Loucy (cell line): ENCODE results near the gene KLRD1.
"Not testable (repeated sequence)": the region's sequence is repeated elsewhere in the genome, so short reads cannot be mapped to it uniquely, and the experiment has no call there.

Experiments
- EZH2phosphoT487 ChIP-seq: fragments of 200-600 bp; IDR thresholded peaks from 2 replicates; pipeline ENCODE4 v1.6.1; 2018; ENCODE audit warnings: antibody characterized with exemption, mild to moderate bottlenecking, moderate library complexity, borderline replicate concordance
- TF ChIP-seq, protein P1 (sequence below): fragments of 200-600 bp; sonication (generic); conservative IDR thresholded peaks from 2 replicates; pipeline ENCODE4 v1.5.1; 2014; ENCODE audit warnings: mild to moderate bottlenecking, antibody characterized with exemption, low read length

DNA sequence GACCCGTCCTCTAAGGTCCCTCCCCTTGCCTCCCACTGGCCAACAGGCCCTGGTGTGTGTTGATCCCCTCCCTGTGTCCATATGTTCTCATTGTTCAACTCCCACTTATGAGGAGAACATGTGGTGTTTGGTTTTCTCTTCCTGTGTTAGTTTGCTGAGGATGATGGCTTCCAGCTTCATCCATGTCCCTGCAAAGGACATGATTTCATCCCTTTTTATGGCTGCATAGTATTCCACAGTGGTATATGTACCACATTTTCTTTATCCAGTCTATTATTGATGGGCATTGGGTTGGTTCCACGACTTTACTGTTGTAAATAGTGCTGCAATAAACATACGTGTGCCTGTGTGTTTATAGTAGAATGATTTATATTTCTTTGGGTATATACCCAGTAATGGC lies 43.8 kb downstream of the KLRD1 start:
- TF ChIP-seq, protein P1, sequence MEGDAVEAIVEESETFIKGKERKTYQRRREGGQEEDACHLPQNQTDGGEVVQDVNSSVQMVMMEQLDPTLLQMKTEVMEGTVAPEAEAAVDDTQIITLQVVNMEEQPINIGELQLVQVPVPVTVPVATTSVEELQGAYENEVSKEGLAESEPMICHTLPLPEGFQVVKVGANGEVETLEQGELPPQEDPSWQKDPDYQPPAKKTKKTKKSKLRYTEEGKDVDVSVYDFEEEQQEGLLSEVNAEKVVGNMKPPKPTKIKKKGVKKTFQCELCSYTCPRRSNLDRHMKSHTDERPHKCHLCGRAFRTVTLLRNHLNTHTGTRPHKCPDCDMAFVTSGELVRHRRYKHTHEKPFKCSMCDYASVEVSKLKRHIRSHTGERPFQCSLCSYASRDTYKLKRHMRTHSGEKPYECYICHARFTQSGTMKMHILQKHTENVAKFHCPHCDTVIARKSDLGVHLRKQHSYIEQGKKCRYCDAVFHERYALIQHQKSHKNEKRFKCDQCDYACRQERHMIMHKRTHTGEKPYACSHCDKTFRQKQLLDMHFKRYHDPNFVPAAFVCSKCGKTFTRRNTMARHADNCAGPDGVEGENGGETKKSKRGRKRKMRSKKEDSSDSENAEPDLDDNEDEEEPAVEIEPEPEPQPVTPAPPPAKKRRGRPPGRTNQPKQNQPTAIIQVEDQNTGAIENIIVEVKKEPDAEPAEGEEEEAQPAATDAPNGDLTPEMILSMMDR: not testable (repeated sequence)
- not testable (repeated sequence) for TF ChIP-seq EZH2phosphoT487
